GM12878 (cell line): ENCODE results near the gene ACSF2. TPM values are rescaled to one million over a fixed set of nuclear protein-coding genes. Genes with fewer than 3 reads are reported as not detected.

ENCODE experiments used
- MYC ChIP-seq: IDR thresholded peaks from 2 replicates; pipeline ENCODE4 v1.6.1; 2011; ENCODE audit warnings: mild to moderate bottlenecking, low read length, moderate library complexity, inconsistent platforms; ENCODE audit not compliant: insufficient read depth, insufficient replicate concordance, insufficient read length, severe bottlenecking
- NFYB ChIP-seq: IDR thresholded peaks from 2 replicates; pipeline ENCODE4 v1.6.1; 2011; ENCODE audit warnings: low read depth, mild to moderate bottlenecking, low read length, improper control_type of control experiment, moderate library complexity; ENCODE audit not compliant: insufficient read depth
- SREBF1 ChIP-seq: IDR thresholded peaks from 2 replicates; pipeline ENCODE4 v1.6.1; 2012; ENCODE audit warnings: mild to moderate bottlenecking, low read length
- ZNF24 ChIP-seq: fragments of 450-650 bp; IDR thresholded peaks from 2 replicates; pipeline ENCODE4 v1.6.1; 2017; ENCODE audit warnings: antibody characterized with exemption, mild to moderate bottlenecking
- polyA plus RNA-seq, 11 experiments: library from polyadenylated mRNA; depleted of rRNA in 4 of 11; unstranded in 6 of 11; stranded (reverse) in 5 of 11; fragments of >200 nt; fragmentation: Nextera tagmentation in 4 of 11; fragmentation: Illumina TruSeq in 1 of 11; extraction: Ambion mirVana in 4 of 11; extraction: Trizol in 1 of 11; gene quantifications; 1 replicate in 1 of 11; 2 replicates in 10 of 11; pipeline versions ENCODE4 v1.2.1 to v1.2.3, GENCODE V29; 2011 to 2016; ENCODE audit warnings: inconsistent platforms in 2 of 11, missing spikeins in 2 of 11, low read depth in 1 of 11
- total RNA-seq, 4 experiments: library from RNA; depleted of rRNA in 3 of 4; stranded (reverse); fragments of >200 nt in 3 of 4; fragmentation: Illumina TruSeq in 1 of 4; extraction: Trizol in 1 of 4; gene quantifications; 2 replicates each; pipeline versions ENCODE4 v1.2.1 to v1.2.3, GENCODE V29; 2013 to 2021
- TF ChIP-seq, protein P1 (sequence below): IDR thresholded peaks from 2 replicates; pipeline ENCODE4 v1.6.1; 2011; ENCODE audit warnings: low read depth, low read length, improper control_type of control experiment, borderline replicate concordance
- TF ChIP-seq, protein P2 (sequence below): fragments of 450-650 bp; IDR thresholded peaks from 2 replicates; pipeline ENCODE4 v1.6.1; 2018; ENCODE audit warnings: mild to moderate bottlenecking, low read depth, moderate library complexity; ENCODE audit not compliant: partially characterized antibody
- TF ChIP-seq, protein P3 (sequence below): IDR thresholded peaks from 2 replicates; pipeline ENCODE4 v1.6.1; 2012; ENCODE audit warnings: low read depth, low read length, improper control_type of control experiment

ACSF2 gene
- total and polyA plus RNA-seq, 10 of the 15 experiments (the other 5 are each of a cell fraction or from before 2014, with no cell fraction given): 7.1 to 32.8 (median 16.8) TPM

DNA sequence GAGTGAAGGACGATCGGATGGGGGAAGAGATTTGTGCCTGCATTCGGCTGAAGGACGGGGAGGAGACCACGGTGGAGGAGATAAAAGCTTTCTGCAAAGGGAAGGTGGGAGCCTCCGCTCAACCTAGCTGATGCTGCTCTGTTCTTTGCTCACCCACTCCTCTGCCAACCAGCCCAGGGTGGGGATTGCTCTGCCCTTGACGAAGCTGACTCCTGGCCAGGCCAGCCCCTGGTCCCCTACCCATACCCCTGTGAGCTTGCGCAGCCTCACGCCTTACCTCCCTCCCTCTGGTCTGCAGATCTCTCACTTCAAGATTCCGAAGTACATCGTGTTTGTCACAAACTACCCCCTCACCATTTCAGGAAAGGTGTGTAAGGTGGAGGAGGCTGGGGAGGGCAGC, 47.9 kb downstream of the ACSF2 start (continued):
- TF ChIP-seq, protein P1, sequence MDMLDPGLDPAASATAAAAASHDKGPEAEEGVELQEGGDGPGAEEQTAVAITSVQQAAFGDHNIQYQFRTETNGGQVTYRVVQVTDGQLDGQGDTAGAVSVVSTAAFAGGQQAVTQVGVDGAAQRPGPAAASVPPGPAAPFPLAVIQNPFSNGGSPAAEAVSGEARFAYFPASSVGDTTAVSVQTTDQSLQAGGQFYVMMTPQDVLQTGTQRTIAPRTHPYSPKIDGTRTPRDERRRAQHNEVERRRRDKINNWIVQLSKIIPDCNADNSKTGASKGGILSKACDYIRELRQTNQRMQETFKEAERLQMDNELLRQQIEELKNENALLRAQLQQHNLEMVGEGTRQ: no peak
- TF ChIP-seq, protein P2, sequence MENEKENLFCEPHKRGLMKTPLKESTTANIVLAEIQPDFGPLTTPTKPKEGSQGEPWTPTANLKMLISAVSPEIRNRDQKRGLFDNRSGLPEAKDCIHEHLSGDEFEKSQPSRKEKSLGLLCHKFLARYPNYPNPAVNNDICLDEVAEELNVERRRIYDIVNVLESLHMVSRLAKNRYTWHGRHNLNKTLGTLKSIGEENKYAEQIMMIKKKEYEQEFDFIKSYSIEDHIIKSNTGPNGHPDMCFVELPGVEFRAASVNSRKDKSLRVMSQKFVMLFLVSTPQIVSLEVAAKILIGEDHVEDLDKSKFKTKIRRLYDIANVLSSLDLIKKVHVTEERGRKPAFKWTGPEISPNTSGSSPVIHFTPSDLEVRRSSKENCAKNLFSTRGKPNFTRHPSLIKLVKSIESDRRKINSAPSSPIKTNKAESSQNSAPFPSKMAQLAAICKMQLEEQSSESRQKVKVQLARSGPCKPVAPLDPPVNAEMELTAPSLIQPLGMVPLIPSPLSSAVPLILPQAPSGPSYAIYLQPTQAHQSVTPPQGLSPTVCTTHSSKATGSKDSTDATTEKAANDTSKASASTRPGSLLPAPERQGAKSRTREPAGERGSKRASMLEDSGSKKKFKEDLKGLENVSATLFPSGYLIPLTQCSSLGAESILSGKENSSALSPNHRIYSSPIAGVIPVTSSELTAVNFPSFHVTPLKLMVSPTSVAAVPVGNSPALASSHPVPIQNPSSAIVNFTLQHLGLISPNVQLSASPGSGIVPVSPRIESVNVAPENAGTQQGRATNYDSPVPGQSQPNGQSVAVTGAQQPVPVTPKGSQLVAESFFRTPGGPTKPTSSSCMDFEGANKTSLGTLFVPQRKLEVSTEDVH: no peak
- TF ChIP-seq ZNF24: no peak
- TF ChIP-seq MYC: no peak
- TF ChIP-seq SREBF1: no peak
- TF ChIP-seq, protein P3, sequence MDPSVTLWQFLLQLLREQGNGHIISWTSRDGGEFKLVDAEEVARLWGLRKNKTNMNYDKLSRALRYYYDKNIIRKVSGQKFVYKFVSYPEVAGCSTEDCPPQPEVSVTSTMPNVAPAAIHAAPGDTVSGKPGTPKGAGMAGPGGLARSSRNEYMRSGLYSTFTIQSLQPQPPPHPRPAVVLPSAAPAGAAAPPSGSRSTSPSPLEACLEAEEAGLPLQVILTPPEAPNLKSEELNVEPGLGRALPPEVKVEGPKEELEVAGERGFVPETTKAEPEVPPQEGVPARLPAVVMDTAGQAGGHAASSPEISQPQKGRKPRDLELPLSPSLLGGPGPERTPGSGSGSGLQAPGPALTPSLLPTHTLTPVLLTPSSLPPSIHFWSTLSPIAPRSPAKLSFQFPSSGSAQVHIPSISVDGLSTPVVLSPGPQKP: no peak
- no peak for TF ChIP-seq NFYB
